Measurements from ENCODE around the gene CNN2.

The CNN2 gene

DNA sequence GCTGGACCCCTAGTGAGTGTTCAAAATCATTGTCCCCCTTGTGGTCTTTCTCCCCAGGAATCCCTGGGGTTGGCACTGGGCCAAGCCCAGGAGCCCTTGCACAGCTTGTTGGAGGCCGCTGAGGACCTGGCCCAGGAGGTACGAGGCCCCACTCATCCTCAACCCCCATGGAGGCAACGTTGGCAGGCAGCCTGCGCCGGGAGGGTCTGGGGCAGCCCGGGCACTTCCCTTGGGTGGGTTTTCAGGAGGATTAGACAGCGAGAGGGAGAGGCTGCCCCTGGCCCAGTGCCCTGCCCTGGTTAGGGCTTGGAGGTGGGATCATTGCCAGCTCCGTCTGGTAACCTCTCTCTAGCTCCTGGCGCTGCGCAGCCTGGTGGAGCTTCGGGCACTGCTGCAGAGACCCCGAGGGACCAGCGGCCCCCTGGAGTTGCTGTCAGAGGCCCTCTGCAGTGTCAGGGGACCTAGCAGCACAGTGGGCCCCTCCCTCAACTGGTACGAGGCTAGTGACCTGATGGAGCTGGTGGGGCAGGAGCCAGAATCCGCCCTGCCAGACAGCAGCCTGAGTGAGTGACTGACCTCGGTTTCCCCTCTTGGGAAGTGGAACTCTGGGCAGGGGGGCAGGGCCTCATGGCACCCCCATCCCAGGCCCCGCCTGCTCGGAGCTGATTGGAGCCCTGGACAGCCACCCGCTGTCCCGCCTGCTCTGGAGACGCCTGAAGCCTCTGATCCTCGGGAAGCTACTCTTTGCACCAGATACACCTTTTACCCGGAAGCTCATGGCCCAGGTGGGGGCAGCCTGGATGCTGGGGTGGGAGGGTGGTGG lies 16.5 kb downstream of the CNN2 start:
- H3K4me1 ChIP-seq (ENCODE audit: control insufficient read depth, insufficient read depth, low read length) = peaks cover 9% of the 10 kb centered on the region
- H3K4me3 ChIP-seq (ENCODE audit: low read length) = no peak overlapping the region
- peaks cover 3% of the 10 kb centered on the region for H3K27me3 ChIP-seq (ENCODE audit: control insufficient read depth, insufficient read depth, low read length)
- H3K36me3 ChIP-seq (ENCODE audit: control insufficient read depth, insufficient read depth, low read length) = no peaks in the 10 kb centered on the region
- H3K27ac ChIP-seq (ENCODE audit: low read depth, low read length) = no peak overlapping the region
- H3K9ac ChIP-seq (ENCODE audit: low read length) = no peak overlapping the region

DNA sequence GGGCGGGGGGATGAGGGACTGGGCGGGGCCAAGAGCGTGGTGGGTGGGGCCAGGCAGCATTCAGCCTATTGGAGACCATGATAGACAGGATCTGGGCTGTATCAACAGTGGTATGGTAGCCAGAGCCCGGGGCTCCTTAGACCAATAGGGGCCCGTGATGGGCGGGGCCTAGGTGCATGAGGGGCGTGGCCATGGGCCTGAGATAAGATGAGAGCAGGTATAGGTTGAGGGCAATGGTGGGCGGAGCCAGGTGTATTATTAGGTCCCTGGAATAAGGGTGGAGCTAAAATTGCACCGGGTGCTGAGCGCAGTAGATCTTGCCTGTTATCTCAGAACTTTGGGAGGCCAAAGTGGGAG lies 18.8 kb downstream of the CNN2 start:
- Histone ChIP-seq H3K4me3 (ENCODE audit: low read length) (no peak overlapping the region), H3K27ac (ENCODE audit: low read depth, low read length) (no peak overlapping the region), H3K27me3 (ENCODE audit: control insufficient read depth, insufficient read depth, low read length) (peaks cover 3% of the 10 kb centered on the region), H3K4me1 (ENCODE audit: control insufficient read depth, insufficient read depth, low read length) (peaks cover 3% of the 10 kb centered on the region), H3K36me3 (ENCODE audit: control insufficient read depth, insufficient read depth, low read length) (no peaks in the 10 kb centered on the region), H3K9ac (ENCODE audit: low read length) (no peak overlapping the region)

DNA sequence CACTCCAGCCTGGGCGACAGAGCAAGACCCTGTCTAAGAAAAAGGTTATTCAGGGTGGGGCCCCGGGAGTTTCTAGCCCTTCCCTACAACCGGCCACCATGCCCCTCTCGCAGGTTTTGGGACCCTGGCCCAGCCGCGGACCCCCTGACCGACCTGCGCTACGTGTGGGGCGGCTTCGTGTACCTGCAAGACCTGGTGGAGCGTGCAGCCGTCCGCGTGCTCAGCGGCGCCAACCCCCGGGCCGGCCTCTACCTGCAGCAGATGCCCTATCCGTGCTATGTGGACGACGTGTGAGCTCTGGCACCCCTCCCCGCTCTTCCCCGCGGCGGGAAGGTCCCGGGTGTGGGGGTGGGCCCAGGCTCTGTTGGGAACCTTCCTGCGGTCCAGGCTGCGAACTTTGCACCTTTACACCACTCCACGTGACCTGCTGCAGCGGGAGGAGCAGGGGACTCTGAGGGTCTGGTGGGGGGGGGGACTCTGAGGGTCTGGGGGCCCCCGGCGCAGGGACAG lies 19.8 kb downstream of the CNN2 start:
- Histone ChIP-seq H3K4me3 (ENCODE audit: low read length) (no peak overlapping the region), H3K4me1 (ENCODE audit: control insufficient read depth, insufficient read depth, low read length) (no peaks in the 10 kb centered on the region), H3K36me3 (ENCODE audit: control insufficient read depth, insufficient read depth, low read length) (no peaks in the 10 kb centered on the region), H3K27ac (ENCODE audit: low read depth, low read length) (no peak overlapping the region), H3K27me3 (ENCODE audit: control insufficient read depth, insufficient read depth, low read length) (peaks cover 3% of the 10 kb centered on the region), H3K9ac (ENCODE audit: low read length) (no peak overlapping the region)

DNA sequence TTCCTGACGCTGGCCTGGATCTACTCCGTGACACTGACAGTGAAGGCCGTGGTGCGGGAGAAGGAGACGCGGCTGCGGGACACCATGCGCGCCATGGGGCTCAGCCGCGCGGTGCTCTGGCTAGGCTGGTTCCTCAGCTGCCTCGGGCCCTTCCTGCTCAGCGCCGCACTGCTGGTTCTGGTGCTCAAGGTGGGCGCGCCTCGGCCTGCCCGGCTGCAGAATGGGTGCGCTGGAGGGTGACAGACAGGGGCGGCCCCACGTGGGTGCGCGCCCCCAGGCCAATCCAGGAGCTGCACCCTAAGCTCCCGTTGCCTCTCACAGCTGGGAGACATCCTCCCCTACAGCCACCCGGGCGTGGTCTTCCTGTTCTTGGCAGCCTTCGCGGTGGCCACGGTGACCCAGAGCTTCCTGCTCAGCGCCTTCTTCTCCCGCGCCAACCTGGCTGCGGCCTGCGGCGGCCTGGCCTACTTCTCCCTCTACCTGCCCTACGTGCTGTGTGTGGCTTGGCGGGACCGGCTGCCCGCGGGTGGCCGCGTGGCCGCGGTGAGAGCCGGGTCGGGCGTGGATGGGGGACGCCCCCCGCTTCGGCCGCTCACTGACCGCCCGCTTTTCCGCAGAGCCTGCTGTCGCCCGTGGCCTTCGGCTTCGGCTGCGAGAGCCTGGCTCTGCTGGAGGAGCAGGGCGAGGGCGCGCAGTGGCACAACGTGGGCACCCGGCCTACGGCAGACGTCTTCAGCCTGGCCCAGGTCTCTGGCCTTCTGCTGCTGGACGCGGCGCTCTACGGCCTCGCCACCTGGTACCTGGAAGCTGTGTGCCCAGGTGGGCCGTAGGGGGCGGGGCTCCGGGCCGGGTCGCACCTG lies 20.7 kb downstream of the CNN2 start:
- H3K36me3 ChIP-seq (ENCODE audit: control insufficient read depth, insufficient read depth, low read length) = no peaks in the 10 kb centered on the region

DNA sequence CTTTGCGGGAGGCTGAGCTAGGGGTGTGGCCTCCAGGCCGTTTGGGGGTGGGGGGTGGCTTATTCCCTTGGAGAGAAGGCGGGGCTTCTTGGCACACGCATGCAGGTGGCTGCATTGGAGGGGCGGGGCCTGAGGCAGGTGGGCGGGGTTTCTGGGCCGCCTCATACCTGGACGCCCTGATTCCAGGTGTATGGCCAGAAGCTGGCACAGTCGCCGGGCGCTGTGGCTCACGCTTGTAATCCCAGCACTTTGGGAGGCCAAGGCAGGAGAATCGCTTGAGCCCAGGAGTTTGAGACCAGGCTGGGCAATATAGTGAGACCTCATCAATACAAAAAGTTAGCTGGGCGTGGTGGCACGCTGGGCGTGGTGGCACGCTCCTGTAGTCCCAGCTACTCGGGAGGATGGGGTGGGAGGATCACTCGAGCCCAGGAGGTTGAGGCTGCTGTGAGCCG lies 21.3 kb downstream of the CNN2 start:
- no peak overlapping the region for H3K27ac ChIP-seq (ENCODE audit: low read depth, low read length)
- H3K27me3 ChIP-seq (ENCODE audit: control insufficient read depth, insufficient read depth, low read length) = no peaks in the 10 kb centered on the region
- no peak overlapping the region for H3K4me3 ChIP-seq (ENCODE audit: low read length)
- no peaks in the 10 kb centered on the region for H3K36me3 ChIP-seq (ENCODE audit: control insufficient read depth, insufficient read depth, low read length)
- no peak overlapping the region for H3K9ac ChIP-seq (ENCODE audit: low read length)
- no peaks in the 10 kb centered on the region for H3K4me1 ChIP-seq (ENCODE audit: control insufficient read depth, insufficient read depth, low read length)

More for the DNA sequence above, 20.7 kb downstream of the CNN2 start:
- H3K4me3 ChIP-seq (ENCODE audit: low read length) = no peak overlapping the region
- H3K27ac ChIP-seq (ENCODE audit: low read depth, low read length) = no peak overlapping the region
- H3K27me3 ChIP-seq (ENCODE audit: control insufficient read depth, insufficient read depth, low read length) = no peaks in the 10 kb centered on the region
- H3K9ac ChIP-seq (ENCODE audit: low read length) = no peak overlapping the region
- no peaks in the 10 kb centered on the region for H3K4me1 ChIP-seq (ENCODE audit: control insufficient read depth, insufficient read depth, low read length)

DNA sequence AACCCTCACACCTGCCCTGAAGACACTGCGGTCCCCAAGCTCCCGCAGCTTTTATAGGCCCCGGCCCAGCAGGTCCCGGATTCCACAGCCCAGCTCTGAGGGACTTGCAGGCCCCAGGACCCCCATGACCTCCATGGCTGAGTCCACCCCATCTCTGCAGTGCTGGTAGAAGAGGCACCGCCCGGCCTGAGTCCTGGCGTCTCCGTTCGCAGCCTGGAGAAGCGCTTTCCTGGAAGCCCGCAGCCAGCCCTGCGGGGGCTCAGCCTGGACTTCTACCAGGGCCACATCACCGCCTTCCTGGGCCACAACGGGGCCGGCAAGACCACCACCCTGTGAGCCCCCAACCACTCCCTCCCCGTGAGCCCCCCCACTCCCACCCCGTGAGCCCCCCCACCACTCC lies 22.7 kb downstream of the CNN2 start:
- Histone ChIP-seq H3K27ac (ENCODE audit: low read depth, low read length) (no peak overlapping the region), H3K36me3 (ENCODE audit: control insufficient read depth, insufficient read depth, low read length) (no peaks in the 10 kb centered on the region), H3K27me3 (ENCODE audit: control insufficient read depth, insufficient read depth, low read length) (no peaks in the 10 kb centered on the region), H3K4me1 (ENCODE audit: control insufficient read depth, insufficient read depth, low read length) (no peaks in the 10 kb centered on the region), H3K9ac (ENCODE audit: low read length) (no peak overlapping the region), H3K4me3 (ENCODE audit: low read length) (no peak overlapping the region)

DNA sequence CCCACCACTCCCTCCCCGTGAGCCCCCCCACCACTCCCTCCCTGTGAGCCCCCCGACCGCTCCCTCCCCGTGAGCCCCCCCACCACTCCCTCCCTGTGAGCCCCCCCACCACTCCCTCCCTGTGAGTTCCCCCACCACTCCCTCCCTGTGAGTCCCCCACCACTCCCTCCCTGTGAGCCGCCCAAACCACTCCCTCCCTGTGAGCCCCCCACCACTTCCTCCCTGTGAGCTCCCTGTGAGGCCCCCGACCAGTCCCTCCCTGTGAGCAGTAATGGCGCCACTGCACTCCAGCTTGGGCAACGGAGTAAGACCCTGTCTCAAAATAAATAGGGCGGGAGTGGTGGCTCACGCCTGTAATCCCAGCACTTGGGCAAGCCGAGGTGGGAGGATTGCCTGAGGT lies 23.4 kb downstream of the CNN2 start:
- Histone ChIP-seq H3K27ac (ENCODE audit: low read depth, low read length) (no peak overlapping the region), H3K36me3 (ENCODE audit: control insufficient read depth, insufficient read depth, low read length) (no peaks in the 10 kb centered on the region), H3K9ac (ENCODE audit: low read length) (no peak overlapping the region), H3K27me3 (ENCODE audit: control insufficient read depth, insufficient read depth, low read length) (no peaks in the 10 kb centered on the region), H3K4me1 (ENCODE audit: control insufficient read depth, insufficient read depth, low read length) (no peaks in the 10 kb centered on the region), H3K4me3 (ENCODE audit: low read length) (no peak overlapping the region)

DNA sequence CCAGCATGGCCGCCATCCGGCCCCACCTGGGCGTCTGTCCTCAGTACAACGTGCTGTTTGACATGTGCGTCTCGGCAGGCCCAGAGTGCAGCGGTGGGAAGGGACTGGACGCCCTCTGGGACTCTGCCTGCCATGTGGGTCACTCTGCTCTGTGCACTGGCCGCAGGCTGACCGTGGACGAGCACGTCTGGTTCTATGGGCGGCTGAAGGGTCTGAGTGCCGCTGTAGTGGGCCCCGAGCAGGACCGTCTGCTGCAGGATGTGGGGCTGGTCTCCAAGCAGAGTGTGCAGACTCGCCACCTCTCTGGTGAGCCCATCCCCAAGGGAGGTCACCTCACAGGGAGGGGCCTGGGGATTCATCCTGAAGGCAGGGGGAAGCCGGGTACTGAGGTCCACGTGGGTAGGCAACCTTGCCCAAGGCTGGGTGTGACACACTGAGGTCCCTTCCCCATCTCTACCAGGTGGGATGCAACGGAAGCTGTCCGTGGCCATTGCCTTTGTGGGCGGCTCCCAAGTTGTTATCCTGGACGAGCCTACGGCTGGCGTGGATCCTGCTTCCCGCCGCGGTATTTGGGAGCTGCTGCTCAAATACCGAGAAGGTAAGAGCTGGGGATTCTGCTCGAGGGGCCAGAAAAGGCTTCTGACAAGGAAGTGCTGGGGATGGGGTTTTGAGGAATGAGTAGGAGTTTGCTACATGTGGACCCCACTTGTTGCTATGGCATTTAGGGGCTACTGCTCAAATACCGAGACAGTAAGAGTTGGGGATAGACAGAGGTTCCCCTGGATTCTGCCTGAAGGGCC lies 24.8 kb downstream of the CNN2 start:
- Histone ChIP-seq H3K4me1 (ENCODE audit: control insufficient read depth, insufficient read depth, low read length) (no peaks in the 10 kb centered on the region), H3K4me3 (ENCODE audit: low read length) (no peak overlapping the region), H3K9ac (ENCODE audit: low read length) (no peak overlapping the region)

DNA sequence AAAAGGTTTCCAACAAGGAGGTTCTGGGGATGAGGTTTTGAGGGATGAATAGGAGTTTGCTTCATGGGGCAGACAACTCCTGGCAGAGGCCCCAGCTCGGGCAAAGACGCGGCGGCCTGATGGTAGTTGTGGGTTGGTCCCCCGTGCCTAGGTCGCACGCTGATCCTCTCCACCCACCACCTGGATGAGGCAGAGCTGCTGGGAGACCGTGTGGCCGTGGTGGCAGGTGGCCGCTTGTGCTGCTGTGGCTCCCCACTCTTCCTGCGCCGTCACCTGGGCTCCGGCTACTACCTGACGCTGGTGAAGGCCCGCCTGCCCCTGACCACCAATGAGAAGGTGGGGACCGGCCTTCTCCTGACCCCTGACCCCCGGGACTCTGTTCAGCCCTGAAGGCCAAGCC lies 25.4 kb downstream of the CNN2 start:
- Histone ChIP-seq H3K27me3 (ENCODE audit: control insufficient read depth, insufficient read depth, low read length) (no peaks in the 10 kb centered on the region), H3K9ac (ENCODE audit: low read length) (no peak overlapping the region), H3K27ac (ENCODE audit: low read depth, low read length) (no peak overlapping the region), H3K4me1 (ENCODE audit: control insufficient read depth, insufficient read depth, low read length) (no peaks in the 10 kb centered on the region), H3K4me3 (ENCODE audit: low read length) (no peak overlapping the region), H3K36me3 (ENCODE audit: control insufficient read depth, insufficient read depth, low read length) (no peaks in the 10 kb centered on the region)

More for the DNA sequence above, 24.8 kb downstream of the CNN2 start:
- H3K27me3 ChIP-seq (ENCODE audit: control insufficient read depth, insufficient read depth, low read length) = no peaks in the 10 kb centered on the region
- H3K36me3 ChIP-seq (ENCODE audit: control insufficient read depth, insufficient read depth, low read length) = no peaks in the 10 kb centered on the region
- H3K27ac ChIP-seq (ENCODE audit: low read depth, low read length) = no peak overlapping the region

DNA sequence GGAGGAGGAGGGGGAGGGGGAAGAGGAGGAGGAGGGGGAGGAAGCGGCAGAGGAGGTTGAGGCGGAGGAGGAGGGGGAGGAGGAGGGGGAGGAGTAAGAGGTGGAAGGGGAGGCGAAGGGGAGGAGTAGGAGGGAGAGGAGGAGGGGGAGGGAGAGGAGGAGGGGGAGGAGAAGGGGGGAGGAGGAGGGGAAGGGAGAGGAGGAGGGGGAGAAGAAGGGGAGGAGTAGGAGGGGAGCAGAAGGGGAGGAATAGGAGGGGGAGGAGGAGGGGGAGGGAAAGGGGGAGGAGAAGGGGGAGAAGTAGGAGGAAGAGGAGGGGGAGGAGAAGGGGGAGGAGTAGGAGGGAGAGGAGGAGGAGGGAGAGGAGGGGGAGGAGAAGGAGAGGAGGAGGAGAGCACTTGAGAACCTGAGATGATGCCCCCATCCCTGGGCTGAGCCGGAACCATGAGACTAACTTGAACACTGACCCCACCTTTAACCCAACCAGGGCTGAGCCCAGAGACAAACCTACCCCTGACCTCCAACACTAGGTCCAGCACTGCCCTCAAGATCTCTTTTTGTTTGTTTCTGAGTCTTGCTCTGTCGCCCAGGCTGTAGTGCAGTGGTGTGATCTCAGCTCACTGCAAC lies 26.1 kb downstream of the CNN2 start:
- no peaks in the 10 kb centered on the region for H3K27me3 ChIP-seq (ENCODE audit: control insufficient read depth, insufficient read depth, low read length)
- H3K4me1 ChIP-seq (ENCODE audit: control insufficient read depth, insufficient read depth, low read length) = no peaks in the 10 kb centered on the region
- no peak overlapping the region for H3K9ac ChIP-seq (ENCODE audit: low read length)
- no peak overlapping the region for H3K4me3 ChIP-seq (ENCODE audit: low read length)
- H3K36me3 ChIP-seq (ENCODE audit: control insufficient read depth, insufficient read depth, low read length) = no peaks in the 10 kb centered on the region
- no peak overlapping the region for H3K27ac ChIP-seq (ENCODE audit: low read depth, low read length)

DNA sequence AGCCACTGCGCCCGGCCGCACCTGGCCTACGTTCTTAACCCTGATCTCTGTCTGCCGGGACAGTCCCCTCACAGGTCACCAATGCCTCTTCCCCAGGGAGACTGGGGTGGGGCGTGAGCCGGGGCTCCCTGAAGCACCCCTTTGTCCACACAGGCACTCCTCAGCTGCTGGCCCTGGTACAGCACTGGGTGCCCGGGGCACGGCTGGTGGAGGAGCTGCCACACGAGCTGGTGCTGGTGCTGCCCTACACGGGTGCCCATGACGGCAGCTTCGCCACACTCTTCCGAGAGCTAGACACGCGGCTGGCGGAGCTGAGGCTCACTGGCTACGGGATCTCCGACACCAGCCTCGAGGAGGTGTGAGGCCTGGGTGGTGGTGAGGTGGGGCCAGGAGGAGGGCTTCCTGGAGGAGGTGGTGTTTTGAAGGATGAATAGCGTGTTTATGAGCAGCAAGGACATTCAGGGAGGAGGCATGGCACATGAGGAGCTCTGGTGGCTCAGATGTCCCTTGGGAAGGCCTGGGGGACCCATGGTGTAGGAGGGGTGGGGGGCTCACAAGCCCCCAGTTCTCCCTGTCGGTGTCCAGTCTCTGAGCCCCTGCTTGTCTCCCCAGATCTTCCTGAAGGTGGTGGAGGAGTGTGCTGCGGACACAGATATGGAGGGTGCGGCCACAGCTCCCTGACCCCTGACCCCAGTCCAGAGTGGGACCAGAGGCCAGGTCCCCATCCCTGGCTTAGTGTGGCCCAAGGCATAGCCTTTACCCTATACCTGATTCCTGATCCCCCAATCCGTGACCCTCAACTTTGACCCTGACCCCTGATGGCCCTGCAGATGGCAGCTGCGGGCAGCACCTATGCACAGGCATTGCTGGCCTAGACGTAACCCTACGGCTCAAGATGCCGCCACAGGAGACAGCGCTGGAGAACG lies 27.0 kb downstream of the CNN2 start:
- H3K36me3 ChIP-seq (ENCODE audit: control insufficient read depth, insufficient read depth, low read length) = no peaks in the 10 kb centered on the region
- no peak overlapping the region for H3K9ac ChIP-seq (ENCODE audit: low read length)
- no peak overlapping the region for H3K4me3 ChIP-seq (ENCODE audit: low read length)
- H3K27ac ChIP-seq (ENCODE audit: low read depth, low read length) = no peak overlapping the region
- H3K27me3 ChIP-seq (ENCODE audit: control insufficient read depth, insufficient read depth, low read length) = no peaks in the 10 kb centered on the region
- no peaks in the 10 kb centered on the region for H3K4me1 ChIP-seq (ENCODE audit: control insufficient read depth, insufficient read depth, low read length)

Measured in rectal smooth muscle tissue (tissue), 1 donor.